ENCODE measurements around the gene TCP11L2. TPM values are rescaled to one million over a fixed set of nuclear protein-coding genes. Genes with fewer than 3 reads are reported as not detected.

The TCP11L2 gene
- total RNA-seq, 3 donors from 2014 or later (not counting 1 experiment from before 2014, with no cell fraction given): 68.8 to 97.7 (median 71.1) TPM

- H3K9me3 Mint-ChIP-seq: no peaks in the 10 kb centered on the region
- DNase-seq (peak; percentile 94 to 98), ATAC-seq (peak; percentile 91 to 97 (median 93))
- H3K4me1 Mint-ChIP-seq: peaks cover 15 to 18% of the 10 kb centered on the region in 2 donors
- no peaks in the 10 kb centered on the region for H3K9me3 ChIP-seq (ENCODE audit: control insufficient read depth, insufficient read depth, low read length)
- under 1% methylated on average over 63 of the region's 63 CpGs for WGBS (ENCODE audit: insufficient coverage)
- H3K27ac Mint-ChIP-seq: peak within 1 kb of the TSS; percentile 71 to 93
- peak within 1 kb of the TSS; percentile 82 for H3K27ac ChIP-seq (ENCODE audit: low read length)
- no peaks in the 10 kb centered on the region for H3K36me3 Mint-ChIP-seq
- peak within 1 kb of the TSS; percentile 89 for H3K4me3 Mint-ChIP-seq
- no peaks in the 10 kb centered on the region for H3K27me3 ChIP-seq (ENCODE audit: control insufficient read depth, insufficient read depth, low read length)
- intact Hi-C loops (cut with micrococcal nuclease): loop anchor here (1.0 to 5.0 kb wide), 3 partner anchors 55 to 563 kb away; partner anchors contain the start of genes CKAP4 and TCP11L2
- peaks cover 8% of the 10 kb centered on the region for H3K4me1 ChIP-seq (ENCODE audit: control insufficient read depth, insufficient read depth, low read length)
- TF ChIP-seq CTCF (IDR thresholded peaks at IDR 0.05): peak; percentile 84
- H3K36me3 ChIP-seq (ENCODE audit: control insufficient read depth, insufficient read depth, low read length): no peaks in the 10 kb centered on the region
- no peaks in the 10 kb centered on the region for H3K27me3 Mint-ChIP-seq (ENCODE audit: low read depth in 2 of 2)
- H3K4me3 ChIP-seq (ENCODE audit: low read length): peak within 1 kb of the TSS; percentile 95
These were observed 55.2 kb downstream of the TCP11L2 start, which contains the start of gene POLR3B for GRCh38 chr12:106357549-106358395. Gene POLR3B (plus strand): TSS chr12:106357748. CDS start chr12:106357880, 132 bp downstream.

- peak in 1 of 3 donors; percentile 26 for ATAC-seq
- no peaks in the 10 kb centered on the region for H3K36me3 Mint-ChIP-seq
- peak overlapping the region; percentile 82 for H3K27ac ChIP-seq (ENCODE audit: low read length)
These were observed 56.1 kb downstream of the TCP11L2 start for GRCh38 chr12:106358396-106359241.

GRCh38 chr12:106359646-106360399 lies 57.3 kb downstream of the TCP11L2 start:
- DNase-seq (no peak), ATAC-seq (no peak)
- no peak for TF ChIP-seq CTCF (IDR thresholded peaks at IDR 0.05)
- Mint-ChIP-seq H3K9me3 (no peaks in the 10 kb centered on the region), H3K4me3 (no peak overlapping the region), H3K27me3 (ENCODE audit: low read depth in 2 of 2) (no peaks in the 10 kb centered on the region), H3K27ac (no peak overlapping the region), H3K4me1 (peaks cover 15 to 18% of the 10 kb centered on the region in 2 donors), H3K36me3 (no peaks in the 10 kb centered on the region)
- Histone ChIP-seq H3K27ac (ENCODE audit: low read length) (no peak overlapping the region), H3K4me1 (ENCODE audit: control insufficient read depth, insufficient read depth, low read length) (peaks cover 8% of the 10 kb centered on the region), H3K9me3 (ENCODE audit: control insufficient read depth, insufficient read depth, low read length) (no peaks in the 10 kb centered on the region), H3K36me3 (ENCODE audit: control insufficient read depth, insufficient read depth, low read length) (no peaks in the 10 kb centered on the region), H3K4me3 (ENCODE audit: low read length) (no peak overlapping the region), H3K27me3 (ENCODE audit: control insufficient read depth, insufficient read depth, low read length) (no peaks in the 10 kb centered on the region)
- WGBS (ENCODE audit: insufficient coverage): 98% methylated on average over 7 of the region's 7 CpGs
- intact Hi-C loops (cut with micrococcal nuclease): loop anchor here (5.0 kb wide), 1 partner anchor 113 kb away; the partner anchor contains the start of gene CKAP4

More at GRCh38 chr12:106358396-106359241, 56.1 kb downstream of the TCP11L2 start:
- intact Hi-C loops (cut with micrococcal nuclease): loop anchor here (5.0 kb wide), 1 partner anchor 111 kb away; the partner anchor contains the start of gene CKAP4
- Histone ChIP-seq H3K27me3 (ENCODE audit: control insufficient read depth, insufficient read depth, low read length) (no peaks in the 10 kb centered on the region), H3K9me3 (ENCODE audit: control insufficient read depth, insufficient read depth, low read length) (no peaks in the 10 kb centered on the region), H3K4me3 (ENCODE audit: low read length) (peak overlapping the region; percentile 95), H3K4me1 (ENCODE audit: control insufficient read depth, insufficient read depth, low read length) (peaks cover 8% of the 10 kb centered on the region), H3K36me3 (ENCODE audit: control insufficient read depth, insufficient read depth, low read length) (no peaks in the 10 kb centered on the region)
- H3K9me3 Mint-ChIP-seq: no peaks in the 10 kb centered on the region
- 40% methylated on average over 15 of the region's 17 CpGs for WGBS (ENCODE audit: insufficient coverage)
- peak overlapping the region; percentile 89 for H3K4me3 Mint-ChIP-seq
- DNase-seq: no peak
- H3K27me3 Mint-ChIP-seq (ENCODE audit: low read depth in 2 of 2): no peaks in the 10 kb centered on the region
- peak overlapping the region; percentile 71 to 93 for H3K27ac Mint-ChIP-seq
- peaks cover 15 to 18% of the 10 kb centered on the region in 2 donors for H3K4me1 Mint-ChIP-seq
- TF ChIP-seq CTCF (IDR thresholded peaks at IDR 0.05): no peak
